Choroid plexus epithelial cell (primary cell): ENCODE results near the gene RAD23A.
A peak's percentile ranks its signal among the peaks of the same experiment; 100 is the strongest.
"Not testable (repeated sequence)": the region's sequence is repeated elsewhere in the genome, so short reads cannot be mapped to it uniquely, and the experiment has no call there.

ENCODE experiments used
- DNase-seq: peaks from one replicate; pipeline ENCODE4 v3.0.0-alpha.2; 2010; ENCODE audit warnings: low read depth
- H3K4me3 ChIP-seq: 2 replicates; pipeline ENCODE4 v1.5.1; 2011; ENCODE audit warnings: low read depth, mild to moderate bottlenecking, control low read depth, low read length, moderate library complexity
- TF ChIP-seq, protein P1 (sequence below): conservative IDR thresholded peaks from 2 replicates; pipeline ENCODE4 v1.5.1; 2011; ENCODE audit warnings: low read depth, mild to moderate bottlenecking, control low read depth, inconsistent platforms, low read length, moderate library complexity

The RAD23A gene

DNA sequence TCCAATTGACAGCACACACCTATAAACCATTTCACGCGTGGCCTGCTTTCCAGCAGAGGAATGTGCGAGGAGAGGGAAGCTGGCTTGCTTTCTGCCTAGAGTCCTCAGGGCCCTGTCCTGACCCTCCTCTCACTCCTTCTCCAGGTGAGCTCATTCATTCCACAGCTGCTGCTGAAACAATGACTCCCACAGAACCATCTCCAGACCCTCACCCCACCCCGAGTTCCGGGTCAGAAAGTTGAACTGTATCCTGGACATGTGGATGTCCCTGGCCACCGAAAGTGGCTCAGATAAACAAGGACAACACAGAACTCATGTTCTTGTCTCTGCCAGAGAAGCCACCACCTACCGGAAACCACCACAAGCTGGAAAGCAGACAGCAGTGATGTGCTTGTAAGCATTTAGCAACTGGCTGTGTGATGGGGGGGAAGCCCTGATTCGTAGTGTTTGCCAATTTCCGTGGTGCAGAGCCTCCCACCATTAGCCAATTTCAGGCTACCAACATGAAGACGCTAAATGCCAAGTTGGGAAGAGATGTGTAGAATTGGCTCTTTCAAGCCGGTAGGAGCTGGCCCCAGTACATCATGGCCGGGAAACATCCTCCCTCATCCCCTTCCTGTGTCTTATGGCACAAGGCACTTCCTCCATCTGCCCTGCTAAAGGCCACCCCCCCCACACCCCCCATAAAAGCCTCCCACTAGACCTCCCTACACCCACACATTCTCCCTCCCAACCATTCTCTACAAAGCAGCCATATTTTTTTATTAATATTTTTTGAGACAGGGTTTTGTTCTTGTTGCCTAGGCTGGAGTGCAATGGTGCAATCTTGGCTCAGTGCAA is 31.6 kb upstream of the RAD23A start:
- H3K4me3 ChIP-seq = no peak overlapping the region
- TF ChIP-seq, protein P1, sequence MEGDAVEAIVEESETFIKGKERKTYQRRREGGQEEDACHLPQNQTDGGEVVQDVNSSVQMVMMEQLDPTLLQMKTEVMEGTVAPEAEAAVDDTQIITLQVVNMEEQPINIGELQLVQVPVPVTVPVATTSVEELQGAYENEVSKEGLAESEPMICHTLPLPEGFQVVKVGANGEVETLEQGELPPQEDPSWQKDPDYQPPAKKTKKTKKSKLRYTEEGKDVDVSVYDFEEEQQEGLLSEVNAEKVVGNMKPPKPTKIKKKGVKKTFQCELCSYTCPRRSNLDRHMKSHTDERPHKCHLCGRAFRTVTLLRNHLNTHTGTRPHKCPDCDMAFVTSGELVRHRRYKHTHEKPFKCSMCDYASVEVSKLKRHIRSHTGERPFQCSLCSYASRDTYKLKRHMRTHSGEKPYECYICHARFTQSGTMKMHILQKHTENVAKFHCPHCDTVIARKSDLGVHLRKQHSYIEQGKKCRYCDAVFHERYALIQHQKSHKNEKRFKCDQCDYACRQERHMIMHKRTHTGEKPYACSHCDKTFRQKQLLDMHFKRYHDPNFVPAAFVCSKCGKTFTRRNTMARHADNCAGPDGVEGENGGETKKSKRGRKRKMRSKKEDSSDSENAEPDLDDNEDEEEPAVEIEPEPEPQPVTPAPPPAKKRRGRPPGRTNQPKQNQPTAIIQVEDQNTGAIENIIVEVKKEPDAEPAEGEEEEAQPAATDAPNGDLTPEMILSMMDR = no peak
- DNase-seq = peak; percentile 54

DNA sequence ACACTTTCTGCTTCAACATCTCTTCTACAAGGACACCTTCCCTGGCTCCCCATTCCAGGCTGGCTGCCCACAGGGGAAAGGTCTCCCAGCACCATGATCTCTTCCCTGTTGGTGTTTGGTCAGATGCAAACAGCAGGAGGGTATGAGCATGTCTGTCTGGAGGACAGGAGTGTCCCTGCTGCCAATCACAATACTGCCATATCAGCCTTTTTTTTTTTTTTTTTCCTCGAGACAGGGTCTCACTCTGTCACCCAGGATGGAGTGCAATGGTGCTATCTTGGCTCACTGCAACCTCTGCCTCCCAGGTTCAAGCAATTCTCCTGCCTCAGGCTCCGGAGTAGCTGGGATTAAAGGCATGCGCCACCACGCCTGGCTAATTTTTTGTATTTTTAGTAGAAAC is 29.8 kb upstream of the RAD23A start:
- DNase-seq = not testable (repeated sequence)

DNA sequence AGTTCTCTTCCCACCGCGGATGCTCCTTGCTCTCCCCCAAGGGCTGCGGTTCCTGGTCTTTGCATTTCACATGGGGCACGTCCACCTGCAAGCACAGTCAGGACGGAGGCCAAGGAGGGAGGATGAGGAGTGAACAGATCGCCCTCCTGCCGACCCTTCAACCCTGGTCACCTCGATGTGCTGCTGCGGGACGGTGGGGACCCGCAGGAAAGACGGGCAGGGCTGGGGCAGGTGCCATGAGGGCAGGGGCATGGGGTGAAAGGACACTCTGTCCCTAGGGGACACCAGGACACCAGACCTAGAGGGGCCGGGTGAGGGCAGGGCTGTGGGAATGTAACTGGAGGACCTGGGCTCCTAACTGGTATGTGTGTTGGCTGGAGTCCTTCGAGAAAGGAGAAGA is 27.4 kb upstream of the RAD23A start:
- no peak for DNase-seq
- H3K4me3 ChIP-seq = no peak overlapping the region
- TF ChIP-seq, protein P1 = no peak

More for the DNA sequence above, 29.8 kb upstream of the RAD23A start:
- H3K4me3 ChIP-seq = not testable (repeated sequence)

DNA sequence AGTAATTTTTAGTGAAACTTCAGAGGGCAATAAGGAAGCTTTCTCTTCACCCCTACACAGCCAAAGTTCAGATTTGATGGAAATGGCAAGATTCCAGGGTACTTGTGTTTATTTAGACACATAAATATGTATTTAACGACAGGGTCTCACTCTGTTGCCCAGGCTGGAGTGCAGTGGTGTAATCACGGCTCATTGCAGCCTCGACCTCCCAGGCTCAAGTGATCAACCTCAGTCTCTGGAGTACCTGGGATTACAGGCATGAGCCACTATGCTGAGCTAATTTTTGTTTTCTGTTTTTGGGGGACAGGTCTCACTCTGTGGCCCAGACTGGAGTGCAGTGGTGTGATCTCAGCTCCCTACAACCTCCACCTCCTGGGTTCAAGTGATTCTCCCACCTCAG is 24.6 kb upstream of the RAD23A start:
- TF ChIP-seq, protein P1 = no peak
- no peak for DNase-seq
- H3K4me3 ChIP-seq = no peak overlapping the region

DNA sequence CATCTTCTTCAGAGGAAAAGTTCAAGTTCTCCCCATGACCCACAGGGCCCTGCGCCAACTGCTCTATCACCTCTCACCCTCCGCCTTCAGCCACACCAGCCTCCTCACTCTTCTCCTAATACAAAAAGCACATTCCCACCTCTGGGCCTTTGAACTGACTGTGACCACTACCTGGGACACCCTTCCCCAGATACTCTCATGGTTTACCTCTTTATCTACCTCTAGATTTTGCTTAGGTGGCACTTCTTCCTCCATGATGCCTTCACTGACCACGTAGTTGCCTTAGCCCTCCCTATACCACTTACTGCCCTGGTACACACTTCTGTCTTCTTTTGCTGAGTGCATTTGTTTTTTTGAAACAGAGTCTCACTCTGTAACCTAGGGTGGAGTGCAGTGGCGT is 22.7 kb upstream of the RAD23A start:
- TF ChIP-seq, protein P1 = no peak
- no peak for DNase-seq

DNA sequence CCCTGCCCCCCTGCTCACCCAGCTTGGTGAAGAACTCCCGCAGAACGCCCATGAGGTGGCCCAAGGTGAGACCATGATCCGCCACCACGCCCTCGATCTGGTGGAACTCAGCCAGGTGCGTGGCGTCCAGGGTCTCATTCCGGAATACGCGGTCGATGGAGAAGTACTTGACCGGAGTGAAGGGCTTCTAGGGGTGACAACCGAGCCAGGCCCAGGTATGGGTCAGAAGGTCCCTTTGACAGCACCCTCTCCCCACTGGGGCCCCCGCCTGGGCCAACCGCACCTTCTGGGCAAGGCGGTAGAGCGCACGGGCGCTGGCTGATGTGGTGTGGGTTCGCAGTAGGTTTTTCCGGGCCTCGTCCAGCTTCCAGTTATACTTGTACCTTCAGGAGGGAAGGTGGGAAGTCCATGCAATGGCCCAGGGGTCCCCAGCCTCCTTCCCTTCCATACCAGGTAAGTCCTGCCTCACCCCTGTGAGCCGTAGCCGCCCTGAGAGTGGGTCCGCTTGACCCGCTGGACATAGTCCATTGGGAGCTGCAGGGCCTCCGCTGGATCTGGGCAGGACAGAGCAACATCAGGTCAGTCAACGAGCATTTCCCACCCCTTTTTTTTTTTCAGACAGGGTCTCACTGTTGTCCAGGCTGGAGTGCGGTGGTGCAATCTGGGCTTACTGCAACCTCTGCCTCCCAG is 20.9 kb upstream of the RAD23A start:
- no peak overlapping the region for H3K4me3 ChIP-seq
- DNase-seq = no peak
- TF ChIP-seq, protein P1 = no peak

More for the DNA sequence above, 22.7 kb upstream of the RAD23A start:
- H3K4me3 ChIP-seq = no peak overlapping the region

DNA sequence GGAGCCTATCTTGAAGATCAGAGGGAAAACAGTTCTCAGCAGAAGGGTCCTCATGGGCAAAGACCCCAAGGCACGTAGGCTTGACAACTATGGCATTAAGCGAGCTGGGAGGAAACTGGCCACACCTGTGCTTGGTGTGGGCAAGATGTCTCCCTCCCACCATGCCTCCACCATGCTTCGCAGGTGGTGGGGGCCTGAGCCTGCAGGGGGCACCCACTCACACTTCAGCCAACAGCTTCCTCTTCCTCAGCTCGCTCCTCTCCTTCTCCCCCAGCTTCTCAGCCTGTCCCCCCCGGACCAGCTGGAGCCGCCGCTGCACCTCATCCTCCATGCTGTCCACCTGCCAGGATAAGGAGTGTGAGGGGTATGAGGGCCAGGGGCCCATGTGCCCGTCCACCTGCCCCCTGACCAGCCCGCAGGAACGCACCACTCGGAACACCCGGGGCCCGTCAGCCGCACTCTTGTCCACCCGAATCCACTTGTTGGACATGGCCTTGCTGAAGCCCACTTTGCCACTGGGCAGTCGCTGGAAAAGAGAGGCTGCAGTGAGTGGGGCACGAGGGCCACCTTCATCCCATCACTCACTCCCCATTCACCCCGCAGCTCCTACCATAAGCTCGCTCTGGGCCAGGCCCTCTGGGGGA is 15.5 kb upstream of the RAD23A start:
- TF ChIP-seq, protein P1 = no peak
- no peak overlapping the region for H3K4me3 ChIP-seq
- DNase-seq = no peak
